GM18526 (cell line): ENCODE results near the gene MTFR2.

Experiments used
- POLR2A ChIP-seq: IDR thresholded peaks from 3 replicates; pipeline ENCODE4 v1.6.1; 2011; ENCODE audit not compliant: insufficient read length; ENCODE audit errors: extremely low read depth

MTFR2 gene

DNA sequence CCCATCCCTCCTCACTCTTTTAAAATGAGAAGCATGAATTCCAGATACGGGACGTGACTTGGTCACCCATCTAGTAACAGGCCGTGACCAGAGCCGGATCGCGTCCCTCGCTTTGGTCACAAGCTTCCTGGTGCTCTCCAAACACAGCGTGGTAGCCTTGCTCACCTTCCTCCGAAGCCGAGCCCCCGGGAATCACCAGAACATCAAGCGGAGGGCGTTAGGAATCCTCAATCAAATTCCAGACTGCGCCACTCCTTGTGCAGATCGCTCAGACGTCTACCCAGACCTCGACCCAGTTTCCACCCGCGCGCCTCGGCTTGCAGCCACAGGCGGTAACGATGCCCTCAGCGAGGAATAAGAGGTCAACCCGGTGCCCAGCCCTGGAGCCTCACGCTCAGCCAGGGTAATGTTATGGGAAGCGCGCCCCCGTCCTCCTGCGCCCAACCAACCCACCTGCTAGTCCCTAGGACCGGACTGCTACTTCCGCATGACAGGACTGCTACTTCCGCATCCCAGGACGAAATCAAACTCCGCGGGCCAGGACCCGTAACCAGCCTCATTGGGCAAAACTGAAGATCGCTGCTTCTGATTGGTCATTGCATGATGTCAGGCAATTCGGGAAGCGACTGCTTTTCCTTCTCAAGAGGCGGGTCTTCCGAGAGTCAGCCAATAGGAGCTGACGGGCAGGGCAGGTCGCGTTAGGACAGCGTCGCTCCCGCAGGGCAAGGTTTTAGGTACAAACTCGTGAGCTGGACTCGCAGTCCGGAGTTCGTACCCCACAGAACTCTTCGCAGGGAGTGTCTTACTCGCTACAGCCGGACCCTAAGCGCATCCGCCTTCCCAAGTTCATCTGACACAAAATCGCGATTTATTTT, at the start of gene MTFR2:
MTFR2 (minus strand) TSS at position 501 of the 875 bp plus-strand sequence. CDS start 1,212 bp downstream, outside the sequence.
- peak; percentile 77 for TF ChIP-seq POLR2A

DNA sequence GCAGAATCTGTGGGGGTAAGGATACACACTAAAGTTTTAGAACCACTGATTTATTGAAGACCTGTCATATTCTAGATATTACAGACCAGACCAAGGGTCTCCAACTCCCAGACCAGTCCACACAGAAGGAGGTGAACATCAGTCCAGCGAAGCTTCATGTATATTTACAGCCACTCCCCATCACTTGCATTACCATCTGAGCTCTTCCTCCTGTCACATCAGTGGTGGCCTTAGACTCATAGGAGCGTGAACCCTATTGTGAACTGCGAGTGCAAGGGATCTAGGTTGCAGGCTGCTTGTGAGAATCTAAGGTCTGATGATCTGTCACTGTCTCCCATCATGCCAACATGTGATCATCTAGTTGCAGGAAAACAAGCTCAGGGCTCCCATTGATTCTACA, 44.5 kb upstream of the MTFR2 start:
- no peak for TF ChIP-seq POLR2A

DNA sequence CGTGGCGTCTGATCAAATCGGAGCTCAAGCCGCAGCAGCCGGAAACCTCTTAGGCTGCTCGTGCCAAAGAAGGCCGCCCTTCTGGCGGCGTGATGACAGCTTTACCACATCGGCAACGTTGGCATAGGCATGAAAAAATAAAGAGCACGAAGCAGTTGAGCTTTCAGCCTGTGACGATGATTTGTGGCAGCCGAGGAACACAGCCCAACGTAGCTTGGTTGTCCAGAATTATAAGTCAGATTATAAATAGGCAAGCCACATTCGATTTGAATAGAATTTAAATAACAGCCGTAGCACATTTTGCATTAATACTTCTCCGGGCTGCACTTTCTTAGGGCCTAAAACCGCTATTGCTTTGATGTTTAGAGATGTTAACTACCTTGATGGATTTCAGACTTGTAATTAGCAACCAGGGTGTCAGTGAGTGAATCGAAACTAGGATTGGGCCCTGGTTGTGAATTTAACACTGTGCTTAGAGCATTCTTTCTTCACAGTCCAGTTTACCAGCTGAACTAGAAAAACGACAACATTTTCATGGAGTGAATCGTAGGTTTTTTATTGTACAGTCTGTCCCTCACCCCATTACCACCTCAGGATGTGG, 40.4 kb upstream of the MTFR2 start:
- TF ChIP-seq POLR2A: no peak

DNA sequence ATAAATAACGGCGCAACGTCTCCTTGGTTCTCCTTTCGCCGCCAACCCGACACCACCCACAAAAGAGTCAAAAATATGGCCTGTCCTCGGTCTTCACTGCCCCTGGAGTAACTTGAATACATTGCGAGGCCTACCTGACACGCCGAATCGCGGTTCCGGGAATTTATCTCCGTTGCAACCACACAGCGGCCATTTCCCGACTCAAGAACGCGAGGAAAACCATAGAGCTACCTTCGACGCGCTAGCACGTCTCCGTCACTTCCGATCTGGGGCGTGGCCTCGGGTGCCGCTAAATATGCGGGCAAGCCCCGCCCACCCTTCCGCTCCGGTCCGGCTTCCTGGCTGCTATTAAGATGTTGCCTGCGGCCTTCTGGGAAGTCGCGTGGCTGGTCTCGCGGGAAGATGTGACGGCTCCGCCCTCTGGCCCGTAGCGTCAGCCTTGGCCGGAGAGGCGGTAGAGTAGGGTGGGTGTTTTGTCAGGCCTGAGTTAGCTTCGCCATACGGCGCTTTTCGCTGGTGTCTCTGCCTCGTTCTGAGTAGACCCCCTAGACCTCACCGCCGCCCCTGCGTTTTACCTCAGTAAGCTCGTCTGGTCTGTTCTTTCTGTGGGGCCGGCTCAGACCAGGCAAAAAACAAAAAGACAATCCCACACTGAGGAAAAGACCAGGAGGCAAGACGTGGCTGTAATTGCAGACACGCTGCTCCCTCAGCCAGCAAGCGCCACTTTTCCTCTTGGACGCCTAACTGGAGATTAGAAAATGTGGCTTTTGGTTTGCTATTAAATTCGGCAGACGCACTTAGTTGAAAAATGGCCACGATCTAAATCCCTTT, 39.7 kb upstream of the MTFR2 start, which contains the start of gene BCLAF1:
BCLAF1 (minus strand) TSS at position 268 of the 831 bp plus-strand sequence. CDS start 9,980 bp downstream, outside the sequence.
- TF ChIP-seq POLR2A: peak; percentile 97

DNA sequence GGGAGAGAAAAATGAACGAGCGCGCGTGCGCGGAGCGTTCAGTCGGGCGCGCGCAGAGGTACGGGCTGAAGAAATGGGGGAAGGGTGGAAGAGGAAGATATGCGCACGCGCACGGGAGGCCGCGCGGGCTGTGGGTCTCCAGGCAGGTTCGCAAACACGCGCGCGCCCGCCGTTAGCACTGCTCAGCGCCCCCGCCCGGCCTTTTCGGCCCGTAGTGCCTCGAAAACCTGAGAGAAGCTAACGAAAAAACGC, 39.1 kb upstream of the MTFR2 start:
- TF ChIP-seq POLR2A: no peak

DNA sequence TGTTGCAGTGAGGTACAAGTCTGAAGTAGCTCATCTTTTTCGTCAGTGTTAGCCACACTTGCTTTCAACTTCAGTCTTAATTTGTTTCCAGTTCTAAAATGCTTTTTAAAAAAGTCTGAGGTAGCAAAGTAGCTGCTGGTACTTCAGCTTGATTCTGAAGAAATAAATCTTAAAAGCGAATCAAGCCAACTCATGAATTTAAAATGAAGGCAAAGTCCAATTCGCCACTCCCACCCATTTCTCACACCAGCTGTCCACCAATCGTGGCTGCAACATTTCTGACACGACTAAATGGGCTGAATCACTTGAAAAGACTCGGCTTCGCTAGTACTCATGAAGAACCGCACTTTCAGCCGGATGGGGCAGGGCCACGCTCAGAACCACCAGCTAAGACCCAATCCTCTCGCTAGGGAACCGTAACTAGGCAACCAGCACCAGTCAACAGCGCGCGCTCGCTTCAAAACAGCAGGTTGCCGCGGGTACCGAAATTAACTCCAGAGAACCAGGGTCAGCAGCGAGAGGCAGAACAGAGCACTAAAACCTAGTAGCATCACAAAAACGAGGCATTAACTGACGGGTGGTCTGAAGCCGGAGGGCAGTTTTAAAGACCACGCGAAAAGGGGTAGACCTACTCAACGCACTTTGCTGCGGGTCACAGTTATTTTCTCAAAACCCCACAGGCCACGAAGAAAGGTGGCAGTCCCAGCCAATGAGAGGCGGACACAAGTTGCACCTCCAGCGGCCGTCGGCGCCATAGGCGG, 38.6 kb upstream of the MTFR2 start:
- TF ChIP-seq POLR2A: no peak

DNA sequence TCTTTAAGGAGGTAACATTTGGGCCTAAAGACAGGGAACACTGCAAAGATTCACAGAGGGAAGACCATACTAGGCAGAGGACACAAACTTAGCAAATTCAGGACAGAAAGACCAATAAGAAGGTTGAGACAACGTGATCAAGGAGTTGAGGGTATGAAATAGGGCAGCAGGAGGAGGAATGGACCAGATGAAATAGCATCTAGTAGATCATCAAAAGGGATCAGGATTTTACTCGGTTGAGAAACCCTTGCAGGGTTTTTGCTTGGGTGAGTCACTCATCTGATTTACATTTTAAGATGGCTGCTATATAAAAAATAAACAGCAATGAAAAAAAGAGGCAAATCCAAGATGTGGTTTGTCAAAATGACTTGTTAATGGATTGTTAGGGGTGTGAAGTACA, 34.8 kb upstream of the MTFR2 start:
- TF ChIP-seq POLR2A: no peak

DNA sequence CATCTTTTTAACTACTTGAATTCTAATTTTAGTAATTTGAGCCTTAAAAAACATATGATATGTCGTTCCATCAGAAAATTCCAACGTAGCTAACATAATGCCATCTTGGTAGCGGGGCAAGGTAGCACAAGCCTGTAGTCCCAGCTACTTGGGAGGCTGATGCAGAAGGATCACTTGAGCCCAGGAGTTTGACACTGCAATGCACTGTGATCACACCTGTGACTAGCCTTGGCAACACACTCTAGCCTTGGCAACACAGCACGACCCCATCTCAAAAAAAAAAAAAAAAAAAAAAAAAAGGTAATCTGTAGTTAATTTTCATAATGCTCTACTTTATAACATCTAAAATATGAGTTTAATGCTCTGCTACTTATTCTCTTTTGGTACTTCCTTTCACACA, 32.8 kb upstream of the MTFR2 start:
- no peak for TF ChIP-seq POLR2A

DNA sequence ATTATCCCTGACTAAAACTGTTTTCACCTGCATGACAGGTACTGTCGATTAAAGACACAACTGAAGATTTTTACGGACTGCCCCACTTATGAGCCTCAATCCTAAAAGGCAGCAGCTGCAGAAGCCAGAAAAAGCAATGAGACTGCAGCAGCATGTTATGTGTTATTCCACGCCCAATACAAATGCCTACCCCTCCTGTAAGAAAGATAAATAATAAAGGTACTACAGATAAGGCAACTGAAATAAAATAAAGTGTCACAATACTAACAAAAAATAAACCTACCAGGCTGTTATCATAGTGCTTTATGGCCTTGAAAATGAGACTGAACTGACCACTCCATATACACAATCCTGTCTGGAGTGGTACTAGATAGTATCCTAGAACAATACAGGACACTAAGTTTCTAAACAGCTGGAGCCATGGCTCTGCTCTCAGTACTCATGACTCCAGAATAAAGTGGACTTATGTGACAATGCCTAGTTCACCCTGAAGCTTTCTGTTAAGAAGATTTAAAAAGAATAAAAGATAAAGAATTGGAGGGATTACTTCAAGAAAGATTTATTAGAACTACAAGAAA, 30.0 kb upstream of the MTFR2 start:
- TF ChIP-seq POLR2A: no peak

DNA sequence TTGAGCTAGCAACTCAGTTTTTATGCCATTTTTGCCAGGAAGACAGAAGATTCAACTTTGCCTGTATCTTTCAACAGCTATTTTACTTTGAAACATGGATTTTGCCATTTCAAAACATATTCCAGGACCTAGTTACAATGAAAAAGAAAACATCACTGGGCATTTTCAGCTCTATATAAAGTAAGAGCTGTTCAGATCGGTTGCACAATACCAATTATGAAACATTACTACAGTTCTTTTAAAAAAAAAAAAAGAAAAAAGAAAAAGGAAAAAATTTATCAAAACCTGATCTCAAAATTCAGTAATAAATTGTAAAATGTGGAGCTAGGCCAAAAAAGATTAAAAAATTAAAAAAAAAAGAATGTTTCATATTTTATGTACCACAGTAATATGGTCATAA, 24.0 kb upstream of the MTFR2 start:
- no peak for TF ChIP-seq POLR2A

DNA sequence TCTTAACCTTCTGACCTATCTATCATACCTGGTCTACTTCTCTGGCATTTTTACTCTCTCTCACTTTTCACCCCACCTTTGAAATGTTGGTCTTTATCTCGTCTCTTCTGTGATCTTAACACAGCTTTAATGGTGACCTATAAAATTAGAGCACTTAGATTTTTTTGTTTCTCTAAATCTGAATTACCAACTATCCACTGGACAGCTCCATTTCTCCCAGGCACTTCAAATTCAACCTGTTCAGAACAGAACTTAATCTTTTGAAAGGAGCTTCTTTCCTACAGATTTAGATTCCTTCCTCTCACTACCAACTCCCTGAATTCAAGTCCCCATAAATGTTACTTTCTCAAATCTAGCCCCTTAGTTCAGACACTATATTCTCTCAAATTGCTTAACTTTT, 15.0 kb upstream of the MTFR2 start:
- TF ChIP-seq POLR2A: no peak

DNA sequence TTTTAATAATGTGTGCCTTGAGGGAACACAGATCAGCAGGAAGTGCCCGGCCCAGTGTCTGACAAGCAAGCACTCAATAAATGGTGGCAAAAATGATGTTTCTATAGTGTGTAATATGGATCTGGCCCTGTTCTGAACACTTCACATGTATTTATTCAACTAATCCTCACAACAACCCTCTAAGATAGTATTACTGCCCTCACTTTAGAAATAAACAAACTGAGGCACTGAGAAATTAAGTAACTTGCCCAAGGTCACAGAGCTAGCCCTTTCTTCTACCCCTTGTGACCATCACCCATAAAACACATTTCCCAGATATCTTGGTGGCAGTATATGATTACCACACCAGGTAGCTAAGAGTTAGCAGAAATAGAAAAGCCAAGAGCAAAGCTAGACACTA, 12.8 kb upstream of the MTFR2 start:
- TF ChIP-seq POLR2A: no peak

DNA sequence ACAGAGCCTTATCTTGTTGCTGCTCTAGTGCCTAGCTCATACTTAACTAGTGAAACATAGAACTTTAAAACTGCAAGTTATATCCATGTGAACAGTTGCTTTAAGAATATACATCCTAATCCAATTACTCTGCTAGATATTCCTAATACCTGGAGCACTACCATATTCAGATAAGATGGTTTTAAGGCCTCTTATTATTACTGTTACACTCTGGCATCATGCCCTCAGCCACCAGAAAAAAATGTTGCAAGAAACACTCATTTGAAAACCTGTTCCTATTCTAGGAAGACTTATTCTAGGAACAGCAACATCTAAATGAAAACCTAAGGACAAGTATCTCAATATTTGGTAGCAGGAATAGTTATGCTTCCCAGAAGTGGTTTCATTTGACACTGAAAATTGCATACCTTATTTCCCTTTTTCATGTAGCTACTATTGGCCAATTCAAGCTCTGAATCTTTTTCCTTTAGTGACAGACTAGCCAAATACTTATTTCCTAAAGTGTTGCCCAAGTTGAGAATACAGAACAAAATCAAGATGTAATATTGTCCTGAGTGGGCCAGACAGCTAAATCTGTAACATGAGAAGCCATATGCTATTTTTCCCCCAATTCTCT, 4.8 kb upstream of the MTFR2 start:
- no peak for TF ChIP-seq POLR2A

DNA sequence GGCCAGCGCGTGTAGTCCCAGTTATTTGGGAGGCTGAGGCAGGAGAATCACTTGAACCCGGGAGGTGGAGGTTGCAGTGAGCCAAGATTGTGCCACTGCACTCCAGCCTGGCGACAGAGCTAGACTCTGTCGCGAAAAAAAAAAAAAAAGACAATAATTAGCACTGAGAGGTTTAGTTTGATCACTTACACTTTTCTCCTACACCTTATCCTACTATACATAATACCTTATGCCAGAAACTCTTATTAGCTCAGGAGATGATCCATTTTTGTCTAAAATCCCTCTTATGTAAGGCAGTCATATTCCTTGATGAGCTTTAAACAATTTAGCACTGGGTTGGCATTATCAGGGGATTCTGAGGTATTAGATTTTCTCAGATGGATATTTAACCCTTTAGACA, 3.6 kb upstream of the MTFR2 start:
- no peak for TF ChIP-seq POLR2A
